ENCODE data around the gene CES5A.
"Not testable (repeated sequence)": the region's sequence is repeated elsewhere in the genome, so short reads cannot be mapped to it uniquely, and the experiment has no call there.

Gene CES5A, protein sequence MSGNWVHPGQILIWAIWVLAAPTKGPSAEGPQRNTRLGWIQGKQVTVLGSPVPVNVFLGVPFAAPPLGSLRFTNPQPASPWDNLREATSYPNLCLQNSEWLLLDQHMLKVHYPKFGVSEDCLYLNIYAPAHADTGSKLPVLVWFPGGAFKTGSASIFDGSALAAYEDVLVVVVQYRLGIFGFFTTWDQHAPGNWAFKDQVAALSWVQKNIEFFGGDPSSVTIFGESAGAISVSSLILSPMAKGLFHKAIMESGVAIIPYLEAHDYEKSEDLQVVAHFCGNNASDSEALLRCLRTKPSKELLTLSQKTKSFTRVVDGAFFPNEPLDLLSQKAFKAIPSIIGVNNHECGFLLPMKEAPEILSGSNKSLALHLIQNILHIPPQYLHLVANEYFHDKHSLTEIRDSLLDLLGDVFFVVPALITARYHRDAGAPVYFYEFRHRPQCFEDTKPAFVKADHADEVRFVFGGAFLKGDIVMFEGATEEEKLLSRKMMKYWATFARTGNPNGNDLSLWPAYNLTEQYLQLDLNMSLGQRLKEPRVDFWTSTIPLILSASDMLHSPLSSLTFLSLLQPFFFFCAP

DNA sequence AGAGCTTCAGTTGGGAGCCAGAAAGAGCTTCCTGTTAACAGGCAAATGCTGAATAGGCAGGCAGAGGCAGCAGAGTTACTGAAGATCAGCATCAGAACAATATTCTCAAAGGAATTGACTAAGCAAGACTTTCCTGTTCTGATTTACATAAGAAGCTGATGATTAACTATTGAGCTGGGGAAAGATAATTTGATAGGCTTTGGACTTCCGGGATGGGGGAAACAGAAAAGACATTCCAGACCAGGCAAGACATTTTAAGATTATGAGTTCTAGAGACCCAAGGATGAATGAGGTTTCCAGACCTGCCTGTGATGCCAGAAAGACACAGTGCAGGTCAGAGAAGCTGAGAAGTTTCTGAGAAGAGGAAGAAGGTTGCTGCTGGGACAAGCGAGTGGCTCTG, at the start of gene CES5A:
Gene CES5A, minus strand, starts transcription at position 101 of the 400 bp plus-strand sequence. CDS start 152 bp downstream, outside the sequence.
- no peak for DNase-seq (ENCODE audit: low read depth)

- DNase-seq (ENCODE audit: low read depth) = no peak
These were observed 47.5 kb upstream of the CES5A start for GRCh38 chr16:55922662-55923061.

- no peak for DNase-seq (ENCODE audit: low read depth)
These were observed 42.4 kb upstream of the CES5A start for GRCh38 chr16:55917373-55918160.

GRCh38 chr16:55915096-55915827, 40.1 kb upstream of the CES5A start:
- no peak for DNase-seq (ENCODE audit: low read depth)

GRCh38 chr16:55914383-55914782, 39.2 kb upstream of the CES5A start:
- no peak for DNase-seq (ENCODE audit: low read depth)

- DNase-seq (ENCODE audit: low read depth) = no peak
These were observed 38.5 kb upstream of the CES5A start for GRCh38 chr16:55913716-55914115.

- not testable (repeated sequence) for DNase-seq (ENCODE audit: low read depth)
These were observed 37.9 kb upstream of the CES5A start for GRCh38 chr16:55913121-55913520.

- DNase-seq (ENCODE audit: low read depth) = no peak
These were observed 36.8 kb upstream of the CES5A start for GRCh38 chr16:55912022-55912421.

DNA sequence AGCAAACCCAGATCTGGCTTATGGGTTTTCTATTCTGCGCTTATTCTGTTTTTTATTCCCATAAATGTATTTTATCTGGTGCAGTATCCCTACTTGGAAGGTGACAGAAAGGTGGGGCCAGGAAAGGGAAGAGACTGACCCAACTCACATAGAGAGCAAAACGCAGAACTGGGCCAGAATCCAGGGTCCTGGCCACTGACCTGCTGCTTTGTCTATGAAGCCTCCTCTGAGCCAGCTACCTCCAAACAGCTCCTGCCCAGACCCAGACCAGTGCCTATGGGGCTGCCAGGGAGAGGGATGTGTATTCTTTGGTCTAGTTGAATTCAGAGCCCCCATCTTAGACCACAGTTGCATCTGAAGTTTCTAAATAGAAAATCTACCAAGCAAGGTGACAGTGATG, 36.4 kb upstream of the CES5A start:
- no peak for DNase-seq (ENCODE audit: low read depth)

- DNase-seq (ENCODE audit: low read depth) = no peak
These were observed 34.7 kb upstream of the CES5A start for GRCh38 chr16:55909876-55910275.

DNA sequence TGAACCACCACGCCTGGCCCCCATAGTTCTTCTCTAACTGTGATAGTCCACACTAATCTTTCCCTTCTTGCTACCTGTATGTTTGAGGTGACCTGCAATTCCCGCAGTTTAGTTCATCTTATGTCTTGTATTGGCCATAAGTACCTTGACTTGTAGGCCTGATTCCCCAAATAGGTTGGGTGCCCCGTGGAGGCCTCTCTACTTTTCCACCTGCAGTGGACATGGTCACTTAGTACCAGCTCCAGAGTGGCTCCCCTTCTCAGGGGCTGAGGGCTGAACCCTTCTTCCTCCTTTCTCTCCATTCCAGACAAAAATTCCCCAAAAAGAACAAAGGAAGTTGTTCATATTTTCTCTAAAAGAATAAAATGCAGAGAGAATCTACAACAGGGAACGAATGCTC, 33.5 kb upstream of the CES5A start:
- DNase-seq (ENCODE audit: low read depth) = no peak

DNA sequence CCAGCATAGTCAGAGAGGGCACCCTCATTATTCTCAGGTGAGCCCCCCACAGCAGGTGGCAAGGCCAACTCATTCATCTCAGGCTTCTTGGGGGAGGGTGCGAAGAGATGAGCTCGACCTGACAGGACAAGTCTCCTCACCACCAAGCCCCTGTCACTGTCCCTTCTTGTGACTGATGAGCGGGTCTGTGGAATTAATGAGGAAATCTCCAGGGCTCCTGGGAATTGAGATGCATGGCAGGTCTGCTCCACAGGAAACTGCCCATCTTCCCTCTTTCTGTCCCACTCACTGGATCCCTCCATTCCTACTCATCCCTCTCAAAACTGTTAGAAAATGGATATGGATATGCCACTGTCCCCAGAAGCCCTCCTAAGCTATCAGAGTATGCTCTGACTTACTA, 32.5 kb upstream of the CES5A start:
- no peak for DNase-seq (ENCODE audit: low read depth)

GRCh38 chr16:55906123-55906522, 30.9 kb upstream of the CES5A start:
- DNase-seq (ENCODE audit: low read depth) = no peak

DNA sequence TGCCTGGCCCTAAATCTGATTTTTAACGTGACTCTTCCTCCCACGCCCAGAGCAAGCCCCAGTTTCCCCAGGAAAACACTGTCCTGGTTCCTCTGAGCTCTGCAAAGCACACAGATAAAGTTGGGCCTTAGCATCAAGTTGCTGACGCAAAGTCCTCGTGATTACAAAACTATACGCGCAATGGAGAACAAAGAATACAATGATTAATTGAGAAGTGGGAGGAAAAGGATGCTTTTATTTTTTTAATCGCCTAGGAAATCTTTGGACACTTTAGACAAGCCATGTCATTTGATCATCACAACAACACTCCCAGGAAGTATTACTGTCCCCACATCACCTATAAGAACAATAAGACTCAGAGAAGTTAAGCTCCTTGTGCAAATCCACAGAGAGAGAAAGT, 30.5 kb upstream of the CES5A start:
- no peak for DNase-seq (ENCODE audit: low read depth)

DNA sequence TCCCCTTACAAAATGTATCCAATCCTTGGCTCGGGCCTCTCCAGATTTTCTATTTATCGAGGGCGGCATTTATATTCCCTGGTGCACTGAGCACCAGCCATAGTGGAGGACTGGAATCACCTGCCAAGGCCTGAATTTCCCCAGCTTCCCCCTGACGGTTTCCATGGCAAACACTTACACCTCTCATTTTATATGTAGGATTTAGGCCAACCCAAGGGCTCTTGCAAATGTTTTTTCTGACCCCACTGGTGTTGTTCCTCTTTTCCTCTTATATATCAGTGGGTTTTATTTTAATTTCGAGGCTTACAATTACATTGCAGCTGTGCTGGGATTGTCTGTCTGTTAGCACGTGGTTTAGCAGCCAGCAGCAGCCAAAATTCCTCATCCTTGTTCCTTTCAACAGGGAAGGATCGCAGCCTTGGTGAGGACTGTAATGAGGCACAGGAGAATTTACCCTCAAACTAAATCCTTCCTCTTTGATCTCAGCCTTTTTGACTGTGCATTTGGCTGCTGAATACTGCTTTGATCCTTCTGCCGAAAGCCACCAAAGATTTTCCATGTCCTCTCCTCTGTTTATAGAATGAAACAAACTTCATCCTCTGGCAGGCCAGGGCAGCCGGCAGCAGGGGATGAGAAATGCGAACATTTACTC, 26.5 kb upstream of the CES5A start:
- no peak for DNase-seq (ENCODE audit: low read depth)

GRCh38 chr16:55900616-55901393, 25.6 kb upstream of the CES5A start:
- no peak for DNase-seq (ENCODE audit: low read depth)

GRCh38 chr16:55899857-55900256, 24.7 kb upstream of the CES5A start:
- DNase-seq (ENCODE audit: low read depth) = no peak

DNA sequence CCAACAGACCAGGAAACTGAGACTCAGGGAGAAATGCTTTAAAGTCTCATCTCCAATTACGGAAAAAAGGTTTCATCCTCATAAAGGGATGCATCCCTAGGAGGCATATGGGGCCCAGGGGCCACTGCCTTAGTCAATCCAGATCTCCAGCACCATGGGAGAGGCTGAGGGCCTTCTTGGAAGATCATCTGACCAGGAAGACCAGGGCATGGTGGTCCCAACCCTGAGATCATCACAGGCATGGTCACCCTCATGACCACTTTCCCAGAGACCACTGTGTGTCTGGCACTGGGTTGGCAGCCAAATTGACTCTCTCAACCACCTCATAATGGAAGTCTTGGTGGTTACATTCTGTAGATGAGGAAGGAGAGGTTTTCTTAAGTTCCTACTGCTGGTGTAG, 23.4 kb upstream of the CES5A start:
- DNase-seq (ENCODE audit: low read depth) = no peak

DNA sequence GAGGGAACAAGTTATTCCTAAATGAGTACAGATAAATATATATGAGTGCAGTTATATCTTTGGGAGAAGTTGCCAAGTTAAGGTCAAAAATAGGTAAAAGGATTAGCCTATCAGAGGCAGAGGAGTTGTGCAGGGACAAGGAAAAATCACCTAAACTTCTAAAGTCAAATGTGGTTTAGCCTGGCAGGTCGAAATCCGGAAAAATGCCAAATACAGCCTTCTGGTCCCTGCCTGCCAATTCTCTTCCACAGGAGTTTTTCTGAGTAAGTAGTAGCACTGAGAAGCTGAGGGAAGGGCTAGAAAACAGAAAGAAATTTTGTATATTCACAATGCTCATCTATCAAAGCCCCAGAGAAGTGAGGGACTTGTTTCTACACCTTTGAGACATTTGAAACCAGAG, 17.6 kb upstream of the CES5A start:
- no peak for DNase-seq (ENCODE audit: low read depth)

DNA sequence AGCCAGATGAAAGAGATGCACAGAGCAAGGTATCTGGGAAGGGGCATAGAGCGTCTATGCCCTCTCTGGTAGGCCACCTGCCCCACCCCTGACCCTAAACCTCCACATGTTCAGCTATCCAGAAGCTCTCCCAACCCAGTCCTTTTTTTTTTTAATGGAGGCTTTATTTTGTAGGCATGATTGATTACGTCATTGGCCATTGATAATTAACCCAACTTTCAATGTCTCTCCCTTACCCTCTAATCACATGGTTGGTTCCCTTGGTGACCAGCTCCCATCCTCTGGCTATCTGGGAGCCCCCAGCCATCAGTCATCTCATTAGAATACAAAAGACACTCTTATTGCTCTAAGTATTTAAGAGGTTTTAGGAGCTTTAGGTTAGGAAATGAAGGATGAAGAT, 14.3 kb upstream of the CES5A start:
- DNase-seq (ENCODE audit: low read depth) = no peak

DNA sequence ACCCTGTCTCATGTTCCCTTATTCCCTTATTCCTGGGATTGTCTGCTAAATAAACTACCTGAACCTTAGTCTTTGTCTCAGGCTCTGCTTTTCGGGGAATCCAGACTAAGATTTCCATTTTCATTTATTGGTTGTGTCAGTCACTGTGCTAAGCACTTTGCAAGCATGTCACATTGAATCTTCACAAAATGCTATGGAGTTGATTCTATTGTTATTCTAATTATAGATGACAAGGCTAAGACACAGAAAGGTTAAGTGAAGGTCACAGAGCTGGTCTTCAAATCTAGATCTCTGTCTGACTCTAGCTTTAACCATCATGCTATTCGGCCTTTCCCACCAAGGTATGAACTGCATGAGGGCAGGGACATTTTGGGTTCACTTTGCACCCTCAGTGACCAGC, 13.4 kb upstream of the CES5A start:
- DNase-seq (ENCODE audit: low read depth) = no peak

All from activated T-cell treated with anti-CD3 and anti-CD28 coated beads for 48 hours (primary cell).